NCI-H2029 treated with DMSO at 0.1 percent for 48 hours (cell line): ENCODE measurements around the gene PROM1.

ENCODE experiments used
- DNase-seq: peaks from one replicate; lab custom pipeline; 2025; lab: John Stamatoyannopoulos, UW

The PROM1 gene

DNA sequence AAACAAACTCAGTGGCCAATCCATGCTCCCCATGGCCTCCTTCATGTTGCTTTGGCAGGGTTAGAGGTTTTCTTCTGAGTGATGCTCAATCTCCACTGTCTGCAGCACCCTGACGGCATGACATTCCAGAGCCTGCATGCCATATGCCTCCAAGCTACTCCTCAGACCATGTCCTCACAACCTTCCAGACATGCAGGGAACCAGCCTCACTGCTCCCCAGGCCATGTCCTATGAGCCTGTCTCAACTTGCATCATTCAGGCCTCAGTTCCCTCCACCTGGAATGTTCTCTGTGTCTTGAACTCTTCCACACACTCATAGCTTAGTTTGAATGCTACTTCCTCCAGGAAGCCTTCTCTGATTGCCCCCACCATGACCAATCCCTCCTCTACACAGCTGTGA lies 18.8 kb downstream of the PROM1 start:
- DNase-seq: no peak

DNA sequence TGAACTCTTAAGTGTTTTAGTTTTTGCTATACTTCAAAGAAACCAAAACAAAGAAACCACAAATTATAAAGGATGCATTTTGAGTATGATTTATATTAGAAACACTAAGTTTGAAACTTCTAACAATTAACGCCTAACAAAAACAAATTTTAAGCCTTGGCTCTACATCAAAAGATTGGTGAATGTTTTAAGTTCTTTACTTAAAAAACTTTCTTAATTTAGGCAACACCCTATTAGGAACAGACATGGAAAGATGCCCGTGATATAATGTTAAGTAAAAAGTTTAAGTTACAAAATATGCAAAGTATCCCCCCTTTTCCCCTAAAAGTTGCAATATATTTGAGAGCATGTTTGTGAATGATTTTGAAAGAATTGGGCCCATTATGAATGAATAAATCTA lies 21.2 kb downstream of the PROM1 start:
- DNase-seq: no peak

DNA sequence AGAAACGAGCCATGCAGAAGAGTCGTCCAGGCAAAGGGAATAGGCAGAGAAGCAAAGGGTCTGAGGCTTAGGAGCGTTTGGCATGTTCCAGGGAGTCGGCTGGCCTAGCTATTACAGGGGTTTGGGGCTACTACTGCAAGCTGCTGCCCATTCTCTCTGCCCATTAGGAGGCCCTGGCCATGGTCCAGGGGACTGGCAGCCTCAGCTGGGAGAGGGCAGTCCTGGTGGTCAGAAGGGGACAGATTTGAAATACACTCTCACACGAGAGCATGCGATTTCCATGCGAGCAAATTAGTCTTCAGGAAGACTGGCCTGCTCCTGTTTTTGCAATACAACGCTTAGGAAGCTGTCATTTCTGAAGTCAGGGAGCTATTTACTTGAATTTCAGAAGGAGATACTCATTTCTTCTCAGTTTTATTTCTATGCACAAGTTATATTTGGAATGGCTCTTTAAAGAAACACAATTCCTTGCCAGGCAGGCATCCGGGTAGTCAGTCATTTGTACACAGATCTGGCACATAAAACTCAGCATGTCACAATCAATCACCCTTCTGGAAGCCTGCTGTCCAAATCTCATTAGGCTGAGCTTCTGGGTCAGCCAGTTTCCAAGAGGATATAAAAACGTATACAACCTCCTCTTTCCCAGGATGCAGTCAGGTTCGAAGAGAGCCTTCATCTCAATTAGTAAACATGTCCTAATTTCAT lies 27.0 kb downstream of the PROM1 start:
- DNase-seq: peak; percentile 29

DNA sequence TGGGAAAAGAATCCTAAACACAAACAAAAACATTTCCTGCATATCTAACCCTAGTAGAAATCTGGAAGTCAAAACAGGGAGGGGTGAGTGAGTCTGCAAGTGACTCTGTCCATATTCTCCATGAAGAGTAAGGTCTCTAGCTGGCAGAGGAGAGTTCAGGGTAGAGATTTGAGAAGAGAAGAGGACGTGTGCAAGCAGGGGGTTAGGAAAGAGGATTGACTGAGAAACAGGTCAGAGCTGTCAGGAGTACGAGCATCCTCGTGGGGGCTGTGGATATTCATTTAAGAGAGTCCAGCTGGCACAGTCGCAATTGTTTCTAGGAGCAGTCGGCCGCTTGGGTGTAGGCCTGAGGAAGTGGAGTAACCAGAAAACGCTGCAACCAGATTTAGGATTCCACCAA lies 27.9 kb downstream of the PROM1 start:
- DNase-seq: no peak

DNA sequence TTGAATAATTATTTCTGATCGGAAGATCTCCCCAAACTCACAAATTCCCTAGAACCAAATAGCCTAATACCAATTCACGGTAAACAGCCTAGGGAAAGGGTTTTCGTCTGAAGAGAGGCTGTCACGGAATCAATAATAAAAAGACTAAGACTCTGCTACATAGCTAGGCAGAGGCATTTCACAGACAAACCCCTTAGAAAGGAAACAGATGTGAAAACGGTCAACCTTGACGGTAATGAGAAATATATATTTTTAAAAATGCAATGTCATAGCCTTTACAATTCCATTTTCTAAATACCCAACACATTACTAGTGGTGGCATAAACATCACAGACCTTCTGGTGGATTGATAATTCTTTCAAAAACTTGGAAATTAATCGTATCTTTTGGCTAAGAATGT lies 28.4 kb downstream of the PROM1 start:
- DNase-seq: no peak

DNA sequence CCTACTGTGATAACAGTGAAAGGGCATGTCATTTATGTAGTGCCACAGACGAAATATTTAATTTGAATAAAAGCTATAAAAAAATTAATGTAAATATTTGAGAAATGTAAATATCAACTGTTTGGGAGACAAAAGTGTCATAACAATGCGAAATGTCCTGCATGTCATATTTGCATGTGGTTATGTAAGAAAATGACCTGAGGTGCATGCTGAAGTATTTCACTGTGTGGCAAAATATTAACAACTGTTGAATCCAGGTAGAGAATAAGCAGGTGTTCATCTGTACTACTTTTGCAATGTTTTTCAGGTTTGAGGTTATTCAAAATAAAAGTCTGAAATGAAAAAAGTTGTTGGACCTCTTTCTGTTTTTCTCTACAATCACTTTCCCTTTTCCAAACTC lies 30.9 kb downstream of the PROM1 start:
- DNase-seq: no peak

DNA sequence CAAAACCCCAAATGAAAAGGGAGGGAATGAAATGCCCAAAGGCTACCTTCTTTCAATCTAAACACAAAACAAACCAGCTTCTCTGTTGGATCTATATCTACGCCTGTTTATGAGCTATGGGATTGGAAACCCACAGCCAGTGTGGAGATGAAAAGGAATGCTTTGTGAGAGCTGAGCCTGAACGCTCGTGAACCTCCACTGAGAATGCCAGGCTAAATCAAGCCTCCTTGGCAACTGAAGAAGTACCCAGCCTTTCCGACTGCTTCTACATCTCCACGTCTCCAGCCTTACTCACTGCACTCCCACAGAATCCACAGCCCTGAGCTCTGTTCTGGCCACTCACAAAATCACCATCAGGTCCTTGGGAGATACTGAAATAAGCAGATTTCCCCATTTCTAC lies 31.8 kb downstream of the PROM1 start:
- no peak for DNase-seq

DNA sequence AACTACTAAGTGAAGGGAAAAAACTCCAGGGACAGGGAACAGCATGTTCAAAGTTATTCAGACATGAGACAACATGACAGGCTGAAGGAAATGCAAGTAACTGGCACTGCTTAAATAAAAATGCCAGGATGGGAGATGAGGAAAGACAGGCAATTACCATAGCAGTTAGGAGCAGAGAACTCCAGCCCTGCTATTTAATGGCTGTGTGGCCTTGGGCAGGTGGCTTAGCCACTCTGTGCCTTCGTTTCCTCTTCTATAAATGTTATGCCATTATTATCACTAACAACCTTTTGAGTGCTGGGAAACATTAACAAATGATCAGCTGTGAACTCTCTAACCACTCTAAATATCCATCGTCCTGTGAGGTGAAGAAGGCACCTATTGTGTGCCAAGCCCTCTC lies 32.7 kb downstream of the PROM1 start:
- DNase-seq: no peak

DNA sequence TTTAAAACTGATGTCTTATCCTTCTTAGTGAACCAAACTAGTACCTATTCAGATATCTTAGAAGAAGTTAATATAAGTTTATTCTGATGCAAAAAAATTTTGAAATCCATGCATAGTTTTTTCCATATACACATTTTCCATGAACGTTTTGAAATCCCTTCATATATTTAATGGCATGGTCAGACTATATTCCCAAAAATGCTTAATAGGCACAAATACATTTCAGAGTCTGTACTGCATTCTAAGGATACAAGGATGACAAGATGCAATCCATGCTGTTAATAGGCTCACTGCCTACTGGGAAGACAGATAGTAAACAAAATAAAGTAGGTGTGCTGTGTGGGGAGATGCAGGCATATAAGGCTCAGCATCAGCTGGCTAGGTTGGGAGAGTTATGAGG lies 33.2 kb downstream of the PROM1 start:
- no peak for DNase-seq

DNA sequence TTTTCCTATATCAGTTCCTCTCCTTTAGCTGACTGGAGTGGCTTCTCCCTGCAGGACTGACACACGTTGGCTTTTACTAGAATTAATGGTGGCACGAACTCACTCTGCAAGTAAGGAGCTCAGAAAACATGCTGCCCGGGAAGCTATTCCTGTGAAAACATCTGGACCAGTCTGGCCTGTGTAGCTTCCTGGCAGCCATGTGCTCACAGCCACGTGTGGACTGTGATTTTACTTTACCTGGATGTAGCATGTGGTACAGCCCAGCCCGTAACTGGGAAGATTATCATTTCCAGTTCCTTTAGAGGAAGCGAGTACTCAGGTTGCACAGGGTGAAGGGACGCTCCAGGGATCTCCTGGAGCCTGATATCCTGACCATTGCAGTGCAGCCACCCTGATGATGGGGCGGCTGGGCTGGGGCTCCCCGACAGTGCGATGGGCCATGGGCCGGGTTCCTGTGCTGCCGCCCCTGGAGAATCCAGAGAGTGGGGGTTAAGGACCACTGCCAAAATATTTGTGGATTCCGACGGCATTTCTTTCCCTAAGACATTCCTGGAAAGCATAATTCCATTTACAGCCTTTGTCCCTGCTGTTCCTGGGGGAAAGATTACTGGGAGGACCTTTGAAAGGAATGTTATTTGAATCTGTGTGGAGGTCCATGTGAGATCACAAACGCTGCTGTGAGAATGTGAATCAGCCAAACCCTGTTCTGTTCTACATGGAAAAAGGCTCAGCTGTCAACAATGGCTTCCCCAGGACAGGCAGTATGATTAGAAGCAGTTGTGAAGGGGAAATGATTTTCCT lies 35.0 kb downstream of the PROM1 start:
- DNase-seq: no peak

DNA sequence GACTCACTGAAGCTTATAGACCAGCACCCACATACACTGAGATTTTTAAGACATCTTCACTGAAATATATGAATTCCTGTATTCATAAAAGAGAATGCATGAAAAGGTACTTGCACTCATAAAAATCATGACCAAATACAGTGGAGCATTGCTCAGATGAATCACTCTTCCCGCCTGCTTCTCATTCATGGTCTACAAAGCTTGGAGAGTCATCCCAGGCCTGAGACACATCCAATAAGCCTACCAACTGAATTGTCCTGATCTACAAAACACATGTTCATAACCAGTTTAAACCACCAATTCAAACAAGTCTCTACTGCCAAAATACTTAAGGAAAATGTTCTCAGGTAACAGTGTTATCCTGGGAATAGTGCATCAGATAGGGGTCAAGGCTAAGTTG lies 38.1 kb downstream of the PROM1 start:
- DNase-seq: no peak

DNA sequence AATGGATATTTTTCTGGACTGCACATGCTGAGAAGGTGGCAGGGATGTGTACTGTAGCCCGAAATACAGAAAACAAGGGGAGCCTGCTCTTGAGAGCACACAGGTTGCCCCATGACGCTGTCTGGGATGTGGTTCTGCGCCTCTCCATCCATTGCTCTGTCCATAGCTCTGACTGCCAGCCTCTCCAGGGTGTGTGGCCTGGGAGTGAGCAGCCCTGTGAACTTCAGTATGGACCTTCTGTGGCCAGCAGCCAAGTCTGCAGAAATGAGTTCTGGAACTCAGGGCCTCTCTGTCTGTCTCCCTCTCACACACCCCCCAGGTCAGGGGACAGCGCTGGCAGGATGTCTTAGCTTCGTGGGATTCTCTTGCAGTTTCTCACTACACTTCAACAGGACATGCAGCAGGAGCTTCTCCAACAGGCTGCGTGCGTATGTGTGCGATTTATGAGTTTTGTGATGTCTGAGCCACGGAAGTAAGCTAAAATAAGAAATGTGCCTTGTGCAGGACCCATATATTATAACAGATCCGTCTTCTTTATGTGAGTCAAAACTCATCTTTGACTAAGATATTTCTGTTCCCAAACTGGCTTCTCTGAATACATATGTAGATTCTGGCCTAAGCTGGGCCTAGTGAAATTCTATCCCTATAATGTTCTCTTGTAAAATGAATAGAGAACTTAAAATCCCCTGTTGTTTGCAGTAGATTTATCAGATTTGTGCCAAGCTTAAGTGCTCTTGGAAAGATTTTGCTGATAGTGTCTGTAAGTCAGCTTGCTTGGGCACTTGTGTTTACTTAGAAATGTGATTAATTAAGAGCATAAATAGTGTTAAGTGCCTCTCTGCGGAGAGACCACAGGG lies 40.0 kb downstream of the PROM1 start:
- no peak for DNase-seq

DNA sequence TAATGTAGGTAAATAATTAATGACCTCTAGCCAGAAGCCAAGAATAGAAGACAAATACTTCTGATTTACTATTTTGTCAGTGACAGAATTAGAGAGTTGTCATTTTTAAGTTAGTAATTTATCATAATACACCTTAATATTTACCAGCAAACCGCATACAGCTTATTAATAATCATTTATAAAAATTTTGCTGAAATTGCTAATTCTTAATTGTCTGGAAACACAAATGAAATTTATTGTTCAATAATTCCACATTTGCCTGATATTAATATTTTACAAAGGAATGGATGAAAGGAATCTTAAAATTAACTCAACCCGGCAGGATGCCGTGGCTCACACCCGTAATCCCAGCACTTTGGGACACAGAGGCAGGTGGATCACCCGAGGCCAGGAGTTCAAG lies 44.7 kb downstream of the PROM1 start:
- DNase-seq: no peak

DNA sequence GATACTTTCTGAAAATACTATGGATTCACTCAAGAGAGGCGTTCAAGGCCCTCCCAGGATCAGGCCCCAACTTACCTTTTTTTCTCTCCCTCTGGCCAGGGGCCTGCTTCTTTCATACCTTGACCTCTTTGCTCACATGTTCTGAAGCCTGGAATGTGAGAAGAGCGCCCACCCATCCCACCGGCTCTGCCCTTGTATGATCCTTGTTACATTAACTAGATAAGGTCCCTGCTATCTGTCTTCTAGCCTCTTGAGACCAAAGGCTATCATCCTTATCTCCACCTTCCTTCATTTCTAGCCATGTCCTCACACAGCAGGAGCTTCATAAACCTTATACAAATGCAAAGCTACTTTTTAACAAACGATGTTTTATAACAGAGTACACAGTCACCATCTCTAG lies 45.9 kb downstream of the PROM1 start:
- no peak for DNase-seq

DNA sequence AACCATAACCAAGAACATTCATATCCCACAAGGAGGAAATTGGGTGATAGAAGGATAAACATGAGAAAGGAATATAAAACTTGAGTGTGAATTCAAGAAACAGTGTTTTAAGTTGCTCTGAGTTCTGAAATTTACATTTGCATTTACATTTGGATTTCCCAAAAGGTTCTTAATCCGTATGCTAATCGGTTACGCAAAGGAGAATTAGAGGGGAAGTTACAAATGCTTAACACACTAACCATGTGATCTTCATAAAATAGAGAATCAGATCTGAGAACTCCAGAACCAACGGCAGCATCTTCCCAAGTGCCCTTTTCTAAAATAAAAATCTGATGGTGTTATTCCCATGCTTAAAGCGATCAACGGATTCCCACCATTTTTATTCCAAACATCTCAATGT lies 48.0 kb downstream of the PROM1 start:
- DNase-seq: no peak

DNA sequence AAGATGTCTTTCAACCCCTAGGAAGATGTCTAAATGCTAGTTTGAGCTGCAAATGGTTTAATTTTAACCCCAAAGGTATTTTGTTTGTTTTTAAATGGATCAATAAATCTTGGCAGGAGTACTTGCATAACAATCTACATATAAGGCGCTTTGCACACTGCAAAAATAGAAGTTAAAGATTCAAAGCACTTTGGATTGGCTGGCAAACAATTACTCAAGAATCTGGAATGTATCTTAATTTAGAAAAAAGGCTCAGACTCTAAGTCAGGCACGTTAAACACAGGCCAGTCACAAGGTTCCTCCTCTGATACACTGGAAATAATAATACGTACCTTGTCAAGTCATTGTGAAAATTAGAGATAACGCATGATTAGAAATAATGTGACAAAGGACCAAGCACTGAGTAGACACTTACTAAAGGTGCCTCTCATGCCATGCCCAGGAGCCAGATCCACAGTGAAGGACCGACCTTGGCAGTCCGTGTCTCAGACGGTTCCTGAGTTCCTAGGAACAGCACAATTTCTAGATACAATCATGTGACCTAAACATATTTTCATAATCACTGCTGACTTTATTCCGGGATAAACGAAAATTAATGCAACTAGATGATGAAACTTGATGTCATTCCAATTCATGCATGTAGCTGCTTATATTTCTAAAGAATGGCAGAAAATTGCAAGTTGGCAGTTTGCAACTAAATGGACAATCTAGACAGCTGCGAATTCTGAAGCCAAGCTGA lies 49.6 kb downstream of the PROM1 start:
- no peak for DNase-seq

DNA sequence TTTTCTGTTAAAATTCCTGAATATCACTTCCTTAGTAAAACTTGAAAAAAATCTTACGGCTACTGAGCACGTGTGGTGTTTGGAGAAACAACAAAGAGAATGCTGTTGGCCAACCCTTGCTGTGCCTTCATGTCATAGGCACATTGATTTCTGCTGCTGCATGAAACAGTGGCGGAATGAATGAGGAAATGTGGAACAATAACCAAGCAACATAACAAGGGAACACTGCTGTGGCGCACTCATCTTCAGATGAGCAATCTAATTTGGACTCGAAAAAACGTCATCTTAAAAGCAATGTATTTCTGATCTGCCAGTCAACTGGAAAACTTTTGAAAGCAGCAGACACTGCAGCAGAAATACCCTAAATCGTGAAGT lies 51.4 kb downstream of the PROM1 start:
- no peak for DNase-seq

DNA sequence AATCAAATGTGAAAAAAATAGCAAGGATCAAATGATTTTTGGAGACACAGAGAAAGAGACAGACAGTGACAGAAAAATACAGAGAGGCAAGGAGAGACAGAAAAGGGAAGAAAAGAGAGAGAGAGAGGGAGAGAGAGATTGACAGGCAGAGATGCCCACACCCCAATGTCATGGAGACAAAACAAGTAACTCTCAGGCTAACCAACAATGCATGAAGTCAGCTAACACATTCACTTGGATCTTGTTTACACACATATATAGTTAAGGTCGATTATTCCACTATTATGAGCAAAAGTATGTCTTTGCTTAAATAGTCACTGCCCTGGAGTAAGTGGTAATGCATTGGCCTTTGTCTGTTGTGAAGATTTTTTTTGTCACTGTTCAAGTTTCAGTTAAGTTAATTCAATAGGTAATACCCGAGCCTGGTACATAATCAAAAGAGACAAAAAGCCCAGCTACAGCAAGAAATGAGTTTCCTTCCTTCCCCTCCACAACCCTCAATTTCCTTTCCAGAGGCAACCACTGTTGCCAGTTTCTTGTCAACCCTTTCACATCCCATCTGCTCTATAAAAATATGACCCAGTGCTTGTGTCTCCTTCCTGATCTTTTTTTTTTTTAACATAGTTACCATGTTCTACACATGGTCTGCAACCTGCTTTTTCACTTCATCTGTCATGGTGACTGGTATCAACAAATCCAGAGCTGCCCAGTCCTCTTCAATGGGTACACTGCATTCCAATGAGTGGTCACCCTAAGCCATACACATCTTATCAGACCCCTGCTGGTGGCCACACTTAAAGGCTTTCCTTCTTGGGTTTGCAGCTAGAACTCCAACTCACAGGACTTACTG lies 52.1 kb downstream of the PROM1 start:
- DNase-seq: no peak

DNA sequence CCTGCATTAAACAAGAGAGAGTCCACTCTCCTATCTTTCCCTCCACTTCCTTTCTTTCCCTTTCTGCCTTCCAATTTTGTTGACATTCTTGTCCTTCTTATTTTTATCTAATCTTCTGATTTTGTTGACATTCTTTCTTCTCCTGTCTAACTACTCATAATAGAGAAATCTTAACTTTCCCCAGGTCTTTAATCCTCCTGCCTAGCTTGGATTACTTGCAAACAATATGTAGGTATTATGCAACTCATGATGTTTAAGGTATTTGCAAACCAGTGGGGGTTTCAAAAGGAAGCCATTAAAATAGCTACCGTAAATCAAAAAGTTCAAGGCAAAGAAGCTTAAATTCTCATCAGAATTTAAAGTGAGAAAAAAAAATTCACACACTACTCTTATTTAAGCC lies 53.9 kb downstream of the PROM1 start:
- no peak for DNase-seq

DNA sequence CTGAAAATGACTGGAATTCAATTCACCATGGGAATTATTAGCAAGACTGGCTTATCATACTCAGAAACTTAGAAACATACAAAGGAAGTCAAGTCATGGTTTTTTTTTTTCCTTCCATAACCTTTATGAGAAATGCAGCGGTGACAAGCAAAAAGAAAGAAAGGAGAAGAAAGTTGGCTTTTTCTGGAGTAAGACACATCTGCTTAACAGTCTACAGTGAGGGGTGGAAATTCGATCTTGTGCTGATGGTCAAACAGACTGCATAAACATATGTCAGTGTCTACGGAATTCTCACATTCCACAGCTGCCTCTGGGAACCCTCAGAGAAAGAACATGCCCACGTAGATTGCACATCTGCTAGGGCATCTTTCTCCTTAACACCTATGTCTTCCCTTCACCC lies 54.6 kb downstream of the PROM1 start:
- no peak for DNase-seq

DNA sequence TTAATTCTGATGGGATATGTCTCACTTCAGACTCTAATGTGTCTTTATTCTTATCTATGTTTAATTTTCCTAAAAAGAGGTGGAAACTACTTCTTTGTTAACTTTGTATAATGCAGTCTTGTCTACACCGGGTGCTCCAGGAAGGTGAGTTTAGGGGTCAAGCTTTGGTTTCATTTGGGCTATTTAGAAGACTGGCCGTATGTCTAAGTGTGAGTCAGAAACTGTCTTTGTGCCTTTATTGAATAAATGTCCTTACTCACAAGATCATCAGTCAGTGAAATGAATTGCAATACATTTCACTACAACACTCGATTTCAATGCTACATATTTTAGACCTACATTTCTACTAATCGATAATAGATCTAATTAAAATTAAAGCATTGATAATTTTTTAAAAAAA lies 56.2 kb downstream of the PROM1 start:
- DNase-seq: no peak
